Activated T-cell treated with anti-CD3 and anti-CD28 coated beads, Interleukin-2, amount 50 U/mL, for 72 hours (primary cell): ENCODE measurements around the gene DLGAP1. TPM values are rescaled to one million over a fixed set of nuclear protein-coding genes. Genes with fewer than 3 reads are reported as not detected.

ENCODE experiments used
- ATAC-seq, 2 donors: fragments of 150-1000 bp; cut with Tn5 transposase; replicated peaks in 1 of 2; 2 replicates each; pipeline ENCODE4 v1.10.0; 2021; ENCODE audit warnings: moderate library complexity in 2 of 2, mild to moderate bottlenecking in 1 of 2
- DNase-seq, 2 donors: peaks; one replicate each; pipeline ENCODE4 v3.0.0; 2021 to 2022; ENCODE audit warnings: mixed read lengths in 1 of 2
- H3K27ac Mint-ChIP-seq: one replicate; pipeline ENCODE4 v1.8.0; 2022; ENCODE audit warnings: mild to moderate bottlenecking, moderate library complexity, mixed read lengths
- H3K27me3 Mint-ChIP-seq: one replicate; pipeline ENCODE4 v1.8.0; 2022; ENCODE audit warnings: low read depth, mixed read lengths
- H3K36me3 Mint-ChIP-seq, 2 donors: one replicate each; pipeline ENCODE4 v1.8.0; 2022; ENCODE audit warnings: mixed read lengths in 2 of 2, mild to moderate bottlenecking in 1 of 2; ENCODE audit not compliant: insufficient read depth in 2 of 2
- H3K4me1 Mint-ChIP-seq: one replicate; pipeline ENCODE4 v1.8.0; 2022; ENCODE audit warnings: low read depth, mixed read lengths
- H3K4me3 Mint-ChIP-seq, 2 donors: one replicate each; pipeline ENCODE4 v1.8.0; 2022; ENCODE audit warnings: mild to moderate bottlenecking in 2 of 2, mixed read lengths in 2 of 2, moderate library complexity in 2 of 2
- H3K9me3 Mint-ChIP-seq, 2 donors: one replicate each; pipeline ENCODE4 v1.8.0; 2022; ENCODE audit warnings: mixed read lengths in 2 of 2
- total RNA-seq, 2 donors: library from RNA; stranded (reverse); gene quantifications; one replicate each; pipeline ENCODE4 v1.2.3, GENCODE V29; 2022

The DLGAP1 gene
- total RNA-seq, 2 donors from 2014 or later: 0.17 to 0.51 TPM

DNA sequence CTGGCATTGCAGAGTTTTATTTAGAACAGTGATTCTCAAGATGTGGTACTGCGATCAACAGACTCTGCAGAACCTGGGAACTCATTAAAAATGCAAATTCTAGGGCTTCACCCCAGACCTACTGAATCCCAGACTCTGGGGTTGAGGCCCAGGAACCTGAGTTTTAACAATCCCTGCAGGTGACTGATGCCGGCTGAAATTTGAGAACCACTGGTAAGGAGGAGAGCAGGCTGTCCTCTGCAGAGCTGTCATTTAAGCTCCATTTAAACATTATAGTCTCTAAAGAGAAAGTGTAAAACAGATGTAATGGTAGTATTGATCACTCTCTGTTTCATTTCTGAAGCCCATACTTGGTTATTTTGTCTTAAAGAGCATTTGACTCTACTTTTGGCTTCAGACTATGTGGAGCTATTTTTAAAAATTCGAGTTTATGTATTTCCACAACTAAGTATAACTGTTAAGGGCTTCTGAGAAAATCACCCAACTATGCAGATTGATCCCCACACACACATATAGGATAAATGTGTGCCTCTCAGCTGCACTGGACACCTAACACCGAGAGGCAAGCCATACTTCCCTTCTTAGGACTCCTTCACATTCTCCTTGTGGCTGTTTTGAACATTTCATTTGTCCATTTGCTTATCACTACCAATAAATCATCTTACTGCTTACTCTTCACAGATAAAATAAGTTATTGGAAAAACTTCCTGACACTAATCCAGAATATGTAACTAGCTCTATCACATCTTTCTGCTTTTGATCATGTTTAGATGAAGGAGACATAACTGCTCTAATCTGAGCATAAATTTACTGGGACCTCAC, 487.5 kb downstream of the DLGAP1 start:
- Mint-ChIP-seq H3K9me3 (no peaks in the 10 kb centered on the region), H3K36me3 (no peaks in the 10 kb centered on the region), H3K4me3 (no peak overlapping the region), H3K27ac (no peak overlapping the region), H3K27me3 (peaks cover 6% of the 10 kb centered on the region), H3K4me1 (no peaks in the 10 kb centered on the region)
- ATAC-seq: no peak
- no peak for DNase-seq

DNA sequence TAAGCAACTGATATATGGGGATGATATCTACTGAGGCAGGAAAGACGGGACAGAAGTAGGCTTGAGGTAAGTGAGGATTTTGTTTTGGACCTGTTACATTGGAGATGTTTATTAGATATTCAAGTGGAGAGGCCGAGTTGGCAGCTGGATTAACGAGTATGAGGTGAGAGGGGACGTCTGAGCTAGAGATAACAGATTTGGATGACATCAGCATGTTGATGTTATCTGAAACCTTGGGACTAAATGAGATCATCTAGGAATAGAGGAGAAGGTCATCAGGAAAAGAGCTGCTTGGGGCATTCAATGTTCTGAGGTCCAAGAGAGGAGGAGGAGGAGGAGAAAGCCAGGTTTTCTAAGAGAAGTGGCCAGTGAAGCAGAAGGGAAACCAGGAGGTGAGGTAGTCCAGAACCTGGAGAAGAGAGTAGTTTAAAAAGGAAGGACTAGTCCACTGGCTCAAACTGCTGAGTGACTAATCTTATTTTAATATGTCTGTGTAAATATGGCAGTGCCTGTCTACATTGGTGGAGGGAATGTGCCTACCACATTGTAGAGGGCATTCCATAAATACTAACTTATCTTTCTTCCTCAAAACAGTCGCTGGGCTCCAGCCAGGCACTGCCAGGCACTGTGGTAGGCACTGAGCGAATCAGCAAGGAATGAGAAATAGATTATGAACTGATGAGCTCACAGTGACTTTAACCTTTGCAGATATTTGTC, 488.3 kb downstream of the DLGAP1 start:
- Mint-ChIP-seq H3K4me3 (no peak overlapping the region), H3K27ac (no peak overlapping the region), H3K27me3 (peaks cover 6% of the 10 kb centered on the region), H3K4me1 (no peaks in the 10 kb centered on the region), H3K9me3 (no peaks in the 10 kb centered on the region), H3K36me3 (no peaks in the 10 kb centered on the region)
- ATAC-seq (no peak), DNase-seq (no peak)

DNA sequence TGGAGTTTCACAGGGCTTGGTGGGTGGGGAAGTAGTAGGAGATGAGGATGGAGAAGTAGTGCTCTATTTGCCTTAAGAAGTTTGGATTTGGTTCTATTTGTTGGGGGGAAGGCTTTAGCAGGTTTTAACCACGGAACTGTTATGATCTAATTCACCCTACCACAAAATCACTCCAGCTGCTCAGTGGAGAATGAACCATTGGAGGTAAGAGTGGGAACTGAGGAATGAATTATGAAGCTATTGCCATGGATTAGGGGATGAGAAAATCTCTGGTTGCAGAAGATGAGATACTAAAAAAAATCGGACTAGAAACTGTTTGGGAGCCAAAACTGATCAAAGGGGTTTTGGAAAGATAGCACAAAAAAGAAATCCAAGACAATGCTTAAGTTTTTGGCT, 488.9 kb downstream of the DLGAP1 start:
- Mint-ChIP-seq H3K36me3 (no peaks in the 10 kb centered on the region), H3K4me3 (no peak overlapping the region), H3K4me1 (no peaks in the 10 kb centered on the region), H3K27ac (no peak overlapping the region), H3K9me3 (no peaks in the 10 kb centered on the region), H3K27me3 (peaks cover 6% of the 10 kb centered on the region)
- ATAC-seq (no peak), DNase-seq (no peak)

DNA sequence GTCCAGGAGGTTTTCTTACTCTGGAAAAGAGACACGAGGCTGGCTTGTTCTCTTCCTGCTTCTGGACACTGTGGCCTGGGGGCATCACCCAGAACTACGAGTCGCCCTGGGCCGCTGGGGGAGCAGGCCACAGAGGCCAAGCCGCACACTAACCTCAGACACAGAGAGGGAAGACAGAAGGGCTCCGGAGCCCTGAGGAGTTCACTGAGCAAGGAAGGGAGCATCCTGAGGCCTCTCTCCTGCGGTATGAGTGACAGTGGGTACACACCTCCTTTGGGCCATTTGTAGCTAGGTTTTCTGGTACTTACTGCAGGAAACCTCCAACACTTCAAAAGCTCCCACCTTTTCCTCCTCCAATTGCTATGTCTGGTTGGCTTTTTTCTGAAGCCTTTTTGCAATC, 494.1 kb downstream of the DLGAP1 start:
- DNase-seq (no peak), ATAC-seq (no peak)
- Mint-ChIP-seq H3K4me1 (no peaks in the 10 kb centered on the region), H3K4me3 (no peak overlapping the region), H3K36me3 (no peaks in the 10 kb centered on the region), H3K27ac (no peak overlapping the region), H3K27me3 (peaks cover 6% of the 10 kb centered on the region), H3K9me3 (peaks cover 0 to under 1% of the 10 kb centered on the region in 2 donors)

DNA sequence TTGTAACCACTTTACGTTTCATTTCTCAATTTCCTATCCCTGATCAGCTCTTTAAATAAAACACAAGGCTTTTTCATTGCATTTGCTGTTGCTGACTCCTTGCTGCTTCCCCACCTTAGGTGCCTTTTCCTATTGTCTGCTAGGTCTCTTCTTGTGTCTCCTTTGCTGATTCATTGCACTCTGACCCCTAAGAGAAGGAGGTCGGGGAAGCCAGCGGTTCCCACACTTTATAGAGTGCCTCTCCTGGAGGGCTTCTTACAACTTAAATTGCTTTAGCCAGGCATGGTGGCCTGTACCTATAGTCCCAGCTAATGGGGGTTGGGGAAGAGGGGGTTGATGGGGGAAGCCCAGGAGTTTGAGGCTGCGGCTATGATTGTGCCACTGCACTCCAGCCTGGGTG, 495.0 kb downstream of the DLGAP1 start:
- H3K4me1 Mint-ChIP-seq: no peaks in the 10 kb centered on the region
- ATAC-seq: no peak
- no peak overlapping the region for H3K27ac Mint-ChIP-seq
- no peak for DNase-seq
- H3K27me3 Mint-ChIP-seq: peaks cover 6% of the 10 kb centered on the region
- peaks cover 0 to 2% of the 10 kb centered on the region in 2 donors for H3K9me3 Mint-ChIP-seq
- no peak overlapping the region for H3K4me3 Mint-ChIP-seq
- no peaks in the 10 kb centered on the region for H3K36me3 Mint-ChIP-seq

DNA sequence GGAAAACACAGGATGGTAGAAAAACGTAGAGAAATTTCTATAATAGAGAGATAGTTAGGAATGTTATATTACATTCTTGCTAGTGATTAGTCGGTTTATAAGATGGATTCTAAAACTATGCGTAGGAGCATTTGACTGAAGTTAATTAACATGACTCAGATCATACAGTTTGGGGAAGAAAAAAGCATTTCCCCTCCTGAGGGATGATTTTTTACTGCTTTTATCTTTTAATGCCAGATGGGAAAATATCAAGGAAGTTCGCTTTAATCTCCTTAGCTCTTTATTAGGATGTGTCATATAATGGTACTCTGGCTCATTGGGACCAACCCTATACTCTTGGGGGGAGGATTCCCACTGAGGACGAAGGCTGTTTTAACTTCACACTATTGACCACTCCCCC, 503.1 kb downstream of the DLGAP1 start:
- peaks cover 1 to 3% of the 10 kb centered on the region in 2 donors for H3K9me3 Mint-ChIP-seq
- H3K4me1 Mint-ChIP-seq: no peaks in the 10 kb centered on the region
- H3K36me3 Mint-ChIP-seq: no peaks in the 10 kb centered on the region
- ATAC-seq (no peak), DNase-seq (no peak)
- no peak overlapping the region for H3K27ac Mint-ChIP-seq
- H3K4me3 Mint-ChIP-seq: no peak overlapping the region
- peaks cover 24% of the 10 kb centered on the region for H3K27me3 Mint-ChIP-seq

DNA sequence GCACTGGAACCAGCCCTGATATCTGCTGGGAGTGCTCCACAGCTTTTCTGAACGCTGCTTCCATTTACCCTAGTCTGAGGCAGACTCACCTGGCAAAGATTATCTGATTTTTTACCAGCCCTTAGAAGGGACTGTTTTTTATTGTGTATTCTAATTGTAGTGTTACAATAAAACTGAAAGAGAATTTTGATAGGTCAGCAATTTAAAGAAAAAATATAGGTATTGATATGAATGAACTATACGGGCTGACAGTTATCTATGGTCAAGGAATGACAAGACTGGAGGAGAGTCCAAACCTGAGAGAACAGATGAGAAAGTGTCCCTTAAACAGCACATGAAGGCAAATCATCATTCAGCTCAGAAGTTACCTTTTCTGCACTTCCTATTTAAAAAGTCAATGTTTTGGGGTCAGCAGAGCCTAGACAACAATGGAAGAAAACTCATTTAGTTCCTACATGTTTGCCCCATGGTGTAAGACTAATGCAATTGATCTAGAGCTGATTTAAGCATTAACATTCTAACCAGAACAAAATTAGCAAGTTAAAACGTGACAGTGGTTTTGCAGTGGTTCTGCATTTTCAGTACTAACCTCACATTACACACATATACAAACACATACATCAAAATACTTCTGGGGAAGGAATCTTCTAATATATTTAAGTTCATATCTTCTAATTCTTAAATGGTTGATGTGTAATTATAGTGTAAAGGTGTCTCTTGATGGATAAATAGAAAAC, 504.3 kb downstream of the DLGAP1 start:
- Mint-ChIP-seq H3K4me1 (no peaks in the 10 kb centered on the region), H3K9me3 (peaks cover 1 to 2% of the 10 kb centered on the region in 2 donors), H3K27ac (no peak overlapping the region), H3K36me3 (no peaks in the 10 kb centered on the region), H3K27me3 (peaks cover 24% of the 10 kb centered on the region), H3K4me3 (no peak overlapping the region)
- ATAC-seq (no peak), DNase-seq (no peak)

DNA sequence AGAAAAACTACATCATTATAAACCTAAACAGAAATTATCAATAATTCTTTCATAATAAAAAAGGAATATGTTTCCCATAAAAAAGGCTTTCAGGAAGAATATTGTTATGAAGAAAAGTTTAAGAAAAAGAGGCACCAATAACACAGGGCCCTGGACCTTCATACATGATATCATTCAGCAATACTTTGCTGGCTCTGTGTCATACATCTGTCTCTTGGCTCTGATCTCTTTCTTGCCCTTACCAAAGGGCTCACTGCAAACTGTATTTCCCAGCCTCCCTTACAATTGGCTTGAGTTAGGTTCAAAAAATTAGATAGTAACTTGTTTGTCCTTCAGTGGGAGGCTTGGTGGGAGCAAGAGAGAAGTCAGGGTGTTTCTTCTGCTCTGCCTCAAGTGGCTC, 506.1 kb downstream of the DLGAP1 start:
- Mint-ChIP-seq H3K36me3 (no peaks in the 10 kb centered on the region), H3K4me1 (no peaks in the 10 kb centered on the region), H3K27ac (no peak overlapping the region), H3K9me3 (no peaks in the 10 kb centered on the region), H3K27me3 (peaks cover 24% of the 10 kb centered on the region), H3K4me3 (no peak overlapping the region)
- no peak for ATAC-seq
- no peak for DNase-seq

DNA sequence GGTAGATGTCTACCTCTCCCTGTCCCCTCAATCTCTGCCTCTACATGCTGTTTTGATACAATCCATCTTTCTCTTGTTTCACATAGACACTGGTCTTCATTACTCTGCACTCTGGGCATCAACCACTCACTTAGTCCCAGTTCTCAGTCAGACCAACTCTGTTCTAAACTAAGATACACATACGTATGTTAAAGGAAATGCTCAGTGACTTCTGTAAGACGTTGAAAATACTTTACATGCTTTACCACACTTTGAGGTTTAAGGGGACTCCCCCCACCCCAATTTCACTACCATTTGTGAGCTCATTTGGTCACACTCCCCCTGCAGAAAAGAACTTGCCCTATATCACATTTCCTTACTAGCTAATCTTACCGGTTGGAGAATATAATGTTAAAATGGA, 507.7 kb downstream of the DLGAP1 start:
- Mint-ChIP-seq H3K4me1 (no peaks in the 10 kb centered on the region), H3K27ac (no peak overlapping the region), H3K4me3 (no peak overlapping the region), H3K27me3 (peaks cover 21% of the 10 kb centered on the region), H3K9me3 (no peaks in the 10 kb centered on the region), H3K36me3 (no peaks in the 10 kb centered on the region)
- no peak for ATAC-seq
- no peak for DNase-seq

DNA sequence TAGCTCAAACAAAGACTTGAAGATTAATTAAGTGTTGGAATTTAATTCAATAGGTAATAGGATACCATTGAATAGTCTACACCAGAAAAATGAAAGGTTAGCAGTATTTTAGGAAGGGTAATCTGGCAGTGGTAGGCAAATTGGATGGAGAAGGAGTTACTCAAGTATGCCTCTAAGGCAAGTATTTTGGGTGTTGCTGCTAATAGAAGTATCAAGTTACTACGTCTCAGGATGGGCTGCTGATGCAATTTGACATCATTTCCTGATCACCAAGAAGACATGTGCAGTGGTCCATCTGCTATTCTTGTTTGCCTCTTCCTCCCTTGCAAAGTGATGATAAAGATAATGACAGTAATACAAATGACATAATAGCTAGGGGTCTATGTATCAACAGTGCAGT, 519.8 kb downstream of the DLGAP1 start:
- Mint-ChIP-seq H3K27me3 (no peaks in the 10 kb centered on the region), H3K4me3 (no peak overlapping the region), H3K9me3 (peaks cover 2 to 4% of the 10 kb centered on the region in 2 donors), H3K4me1 (no peaks in the 10 kb centered on the region), H3K36me3 (no peaks in the 10 kb centered on the region), H3K27ac (no peak overlapping the region)
- DNase-seq (no peak), ATAC-seq (no peak)

DNA sequence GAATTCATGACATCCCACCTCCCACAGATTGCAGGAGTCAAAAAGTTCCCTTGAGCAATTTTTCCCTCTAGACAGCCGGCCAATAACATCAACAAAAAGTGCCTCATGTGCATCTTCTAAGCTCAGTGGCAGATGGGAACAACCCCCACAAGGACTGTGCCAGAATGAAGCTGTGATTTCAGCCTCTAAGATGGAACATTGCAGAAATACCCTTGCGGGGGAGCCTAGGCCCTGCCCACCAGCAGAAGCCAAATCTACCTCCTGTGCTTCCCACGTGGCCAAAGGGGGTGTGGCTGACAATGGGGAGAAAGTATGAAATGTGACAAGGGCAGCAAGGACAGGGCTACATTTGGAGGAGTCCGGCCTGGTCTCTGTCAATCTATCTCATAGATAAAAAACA, 522.8 kb downstream of the DLGAP1 start:
- Mint-ChIP-seq H3K4me1 (no peaks in the 10 kb centered on the region), H3K27me3 (no peaks in the 10 kb centered on the region), H3K36me3 (no peaks in the 10 kb centered on the region), H3K9me3 (no peaks in the 10 kb centered on the region), H3K27ac (no peak overlapping the region), H3K4me3 (no peak overlapping the region)
- DNase-seq (no peak), ATAC-seq (no peak)

DNA sequence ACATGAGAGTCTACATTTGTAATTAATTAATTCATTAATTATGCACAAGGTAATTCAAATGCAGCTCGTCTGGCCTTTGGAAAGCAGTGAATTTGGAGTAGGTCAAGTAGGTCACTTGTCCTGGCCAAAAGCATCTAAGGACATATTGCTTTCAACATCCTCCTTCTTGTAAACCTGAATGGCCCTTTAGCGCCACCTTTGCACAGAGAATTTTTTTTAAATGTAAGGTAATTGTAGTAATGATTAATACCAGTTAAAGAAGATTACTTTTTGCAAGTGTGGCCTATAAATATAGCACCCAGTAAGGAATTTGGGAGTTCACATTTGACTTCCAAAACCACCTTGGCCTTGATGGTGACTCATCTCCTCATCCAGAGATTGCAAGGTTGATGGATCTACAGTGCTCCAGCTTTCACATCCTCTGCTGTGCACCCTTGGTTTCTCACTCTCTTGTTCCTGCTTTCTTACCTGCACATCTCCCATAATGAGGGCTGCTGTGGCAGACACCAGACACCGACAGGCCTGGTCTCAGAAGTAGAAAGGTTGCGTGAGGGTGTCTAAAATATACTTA, 523.5 kb downstream of the DLGAP1 start:
- no peaks in the 10 kb centered on the region for H3K27me3 Mint-ChIP-seq
- no peaks in the 10 kb centered on the region for H3K4me1 Mint-ChIP-seq
- H3K9me3 Mint-ChIP-seq: no peaks in the 10 kb centered on the region
- DNase-seq (no peak), ATAC-seq (no peak)
- H3K4me3 Mint-ChIP-seq: no peak overlapping the region
- H3K36me3 Mint-ChIP-seq: no peaks in the 10 kb centered on the region
- no peak overlapping the region for H3K27ac Mint-ChIP-seq

DNA sequence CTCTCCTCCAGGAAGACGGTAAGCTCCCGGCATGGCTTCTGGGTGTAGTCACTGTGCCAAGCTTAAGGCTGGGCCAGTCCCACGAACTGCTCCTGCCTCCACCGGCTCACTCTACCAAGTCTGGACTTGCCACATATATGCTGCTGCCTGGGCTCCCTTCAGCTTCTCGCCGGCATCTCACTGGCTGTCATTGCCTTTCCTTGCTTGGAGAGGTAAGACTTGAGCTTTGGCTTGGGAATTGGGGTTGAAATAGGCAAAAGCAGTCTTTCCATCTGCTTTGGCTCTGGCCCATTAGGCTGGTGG, 524.1 kb downstream of the DLGAP1 start:
- no peak overlapping the region for H3K4me3 Mint-ChIP-seq
- no peaks in the 10 kb centered on the region for H3K9me3 Mint-ChIP-seq
- no peak for ATAC-seq
- no peaks in the 10 kb centered on the region for H3K4me1 Mint-ChIP-seq
- H3K36me3 Mint-ChIP-seq: no peaks in the 10 kb centered on the region
- H3K27ac Mint-ChIP-seq: no peak overlapping the region
- no peaks in the 10 kb centered on the region for H3K27me3 Mint-ChIP-seq
- no peak for DNase-seq
